CD4-positive, alpha-beta T cell treated with Interleukin-15 for 4 hours (primary cell): Measurements from ENCODE around the gene UBC.
"Not testable (repeated sequence)": the region's sequence is repeated elsewhere in the genome, so short reads cannot be mapped to it uniquely, and the experiment has no call there.

Experiments used
- DNase-seq: peaks from one replicate; pipeline ENCODE4 v3.0.0-alpha.2; 2020; ENCODE audit warnings: low spot score

Gene UBC

GRCh38 chr12:124915239-124916236 is 1.1 kb upstream of the UBC start:
- peak; percentile 38 for DNase-seq

GRCh38 chr12:124913474-124914391 is 717 bp downstream of the UBC start:
- peak; percentile 93 for DNase-seq

- not testable (repeated sequence) for DNase-seq
Observed at GRCh38 chr12:124912529-124913287, 1.7 kb downstream of the UBC start.

DNA sequence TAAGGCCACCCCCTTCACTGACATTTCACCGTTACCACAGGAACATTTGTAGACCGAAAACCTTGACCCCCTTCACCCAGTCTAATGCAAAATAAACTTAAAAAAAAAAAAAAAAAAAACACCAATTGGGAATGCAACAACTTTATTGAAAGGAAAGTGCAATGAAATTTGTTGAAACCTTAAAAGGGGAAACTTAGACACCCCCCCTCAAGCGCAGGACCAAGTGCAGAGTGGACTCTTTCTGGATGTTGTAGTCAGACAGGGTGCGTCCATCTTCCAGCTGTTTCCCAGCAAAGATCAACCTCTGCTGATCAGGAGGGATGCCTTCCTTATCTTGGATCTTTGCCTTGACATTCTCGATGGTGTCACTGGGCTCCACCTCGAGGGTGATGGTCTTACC is 2.9 kb downstream of the UBC start:
- DNase-seq, result not testable (repeated sequence)

- no peak for DNase-seq
Observed at GRCh38 chr12:124910561-124911478, 3.6 kb downstream of the UBC start.

DNA sequence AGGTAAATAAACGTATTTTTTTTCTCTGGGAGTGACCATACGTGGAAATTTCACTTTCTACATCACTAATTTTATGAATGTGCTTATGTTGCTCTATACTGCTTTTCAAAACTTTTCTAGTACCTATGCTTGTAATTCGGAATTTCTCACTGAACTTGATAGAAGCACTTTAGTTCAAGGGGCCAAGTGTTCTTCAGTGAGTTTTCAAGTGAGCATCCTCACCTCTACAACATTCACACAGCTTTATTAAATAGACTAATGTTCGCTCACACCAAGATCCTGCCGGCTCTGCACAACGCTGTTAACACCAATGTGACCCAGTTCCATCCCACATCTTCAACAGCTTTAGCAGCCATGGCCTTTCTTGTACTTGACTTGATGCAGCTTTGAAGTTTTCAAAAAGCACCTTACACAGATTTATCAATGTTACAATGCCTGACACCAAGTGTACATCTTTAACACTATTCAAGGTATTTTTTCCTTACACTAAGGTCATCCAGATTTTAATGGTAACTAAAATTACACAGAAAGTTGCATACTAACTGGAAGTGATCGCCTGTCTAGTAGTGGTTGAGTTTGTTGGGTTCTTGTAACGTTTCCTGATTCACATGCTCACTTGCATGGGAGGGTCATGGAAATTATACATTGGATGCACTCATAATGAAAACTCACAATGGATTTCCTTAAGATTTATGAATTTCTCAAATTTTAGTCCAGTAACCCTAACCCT is 4.5 kb downstream of the UBC start:
- no peak for DNase-seq

- DNase-seq, result peak; percentile 96
Observed at GRCh38 chr12:124906606-124907261, 7.7 kb downstream of the UBC start.

DNA sequence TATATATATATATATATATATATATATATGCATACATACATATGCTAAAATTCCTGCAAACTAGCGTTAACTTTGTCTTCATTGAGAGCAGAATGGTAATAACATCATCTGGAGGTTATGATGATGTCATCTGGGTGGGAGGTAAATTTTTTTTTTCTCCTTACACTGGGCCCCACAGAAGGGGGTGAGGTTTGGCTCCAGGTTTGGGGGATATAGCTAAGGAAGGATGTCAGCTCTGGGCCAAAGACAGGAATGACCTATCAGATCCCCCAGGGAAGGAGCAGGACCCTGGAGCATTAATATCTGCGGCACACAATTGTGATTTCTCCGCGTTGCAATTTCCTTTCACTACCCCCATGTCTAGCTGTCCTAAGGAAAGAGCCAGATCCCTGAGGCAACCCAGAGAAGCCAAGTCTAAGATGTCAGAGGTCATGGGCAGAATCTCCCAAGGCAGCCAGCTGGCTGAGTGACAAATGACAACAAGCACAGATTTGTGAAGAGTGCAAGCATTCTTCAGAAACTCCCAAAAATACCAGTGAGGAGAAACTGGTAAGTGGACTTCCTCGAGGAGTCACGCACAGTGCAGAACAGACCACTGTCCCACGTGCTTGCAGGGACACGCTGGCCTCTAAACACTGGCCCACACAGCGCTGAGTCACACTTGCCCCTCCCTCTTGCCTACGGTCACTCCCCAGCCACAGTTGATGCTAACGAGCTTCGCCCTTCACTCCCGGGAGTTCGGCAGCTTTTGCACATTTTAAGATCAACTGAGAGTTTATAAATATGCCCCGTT is 9.9 kb downstream of the UBC start:
- no peak for DNase-seq

DNA sequence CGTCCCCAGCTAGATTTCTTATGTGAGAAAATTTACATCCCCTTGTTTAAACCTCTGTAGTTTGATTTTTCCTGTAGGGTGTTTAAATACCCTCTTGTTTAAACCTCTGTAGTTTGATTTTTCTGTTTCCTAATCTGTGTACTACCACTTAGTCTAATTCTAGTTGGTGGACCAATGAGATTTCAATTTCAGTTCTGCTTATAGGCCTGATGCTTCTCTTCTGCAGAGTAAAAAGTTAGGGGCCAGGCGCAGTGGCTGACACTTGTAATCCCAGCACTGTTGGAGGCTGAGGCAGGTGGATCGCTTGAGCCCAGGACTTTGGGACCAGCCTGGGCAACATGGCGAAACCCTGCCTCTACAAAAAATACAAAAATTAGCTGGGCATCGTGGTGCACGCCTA is 11.5 kb downstream of the UBC start:
- no peak for DNase-seq

DNA sequence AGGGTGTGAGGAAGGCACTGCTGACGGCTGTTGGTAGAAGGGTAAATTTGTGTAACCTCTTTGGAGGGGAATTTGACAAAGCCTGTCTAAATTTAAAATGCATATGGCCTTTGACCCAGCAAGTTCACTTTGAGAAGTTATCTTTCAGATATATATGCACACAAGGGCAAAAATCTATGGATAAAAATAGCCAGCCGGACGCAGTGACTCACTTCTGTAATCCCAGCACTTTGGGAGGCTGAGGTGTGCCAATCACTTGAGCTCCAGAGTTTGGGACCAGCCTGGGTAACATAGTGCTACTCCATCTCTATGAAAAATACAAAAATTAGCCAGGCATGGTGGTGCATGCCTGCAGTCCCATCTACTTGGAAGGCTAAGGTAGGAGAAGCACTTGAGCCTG is 13.4 kb downstream of the UBC start:
- DNase-seq, result no peak

GRCh38 chr12:124900345-124900795 is 14.1 kb downstream of the UBC start:
- not testable (repeated sequence) for DNase-seq

GRCh38 chr12:124898923-124899294 is 15.5 kb downstream of the UBC start:
- no peak for DNase-seq

GRCh38 chr12:124898200-124898922 is 16.1 kb downstream of the UBC start:
- DNase-seq, result peak; percentile 59

GRCh38 chr12:124896461-124896860 is 18.0 kb downstream of the UBC start:
- DNase-seq, result no peak

- DNase-seq, result no peak
Observed at GRCh38 chr12:124893792-124894516, 20.5 kb downstream of the UBC start.

DNA sequence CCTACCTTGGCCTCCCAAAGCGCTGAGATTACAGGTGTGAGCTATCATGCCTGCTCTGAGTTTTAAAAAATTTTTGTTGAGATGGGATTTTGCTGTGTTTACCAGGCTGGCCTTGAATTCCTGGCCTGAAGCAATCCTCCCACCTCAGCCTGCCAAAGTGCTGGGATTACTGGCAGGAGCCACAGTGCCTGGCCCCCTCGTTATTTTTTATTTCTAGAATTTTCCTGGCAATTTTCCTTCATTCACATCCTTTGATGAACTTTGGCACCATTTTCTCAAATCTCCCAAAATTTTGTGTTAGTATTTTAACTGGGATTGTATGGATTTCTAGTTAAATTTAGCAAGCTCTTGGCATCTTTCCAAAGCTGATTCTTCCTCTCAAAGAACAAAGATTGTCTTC is 26.2 kb downstream of the UBC start:
- no peak for DNase-seq

GRCh38 chr12:124887766-124888165 is 26.7 kb downstream of the UBC start:
- not testable (repeated sequence) for DNase-seq
